Fibroblast of lung (primary cell): Measurements from ENCODE around the gene LRRD1. TPM values are rescaled to one million over a fixed set of nuclear protein-coding genes. Genes with fewer than 3 reads are reported as not detected.

Experiments
- DNase-seq, 2 donors: peaks; one replicate each; pipeline versions ENCODE4 v3.0.0 to v3.0.0-alpha.2; 2010; ENCODE audit warnings: low read depth in 2 of 2
- H2AFZ ChIP-seq: 2 replicates; pipeline ENCODE4 v1.5.1; 2012; ENCODE audit warnings: low read length, control low read depth, inconsistent platforms
- H3K27ac ChIP-seq: 2 replicates; pipeline ENCODE4 v1.5.1; 2011; ENCODE audit warnings: low read length, control low read depth; ENCODE audit not compliant: insufficient read depth
- H3K27me3 ChIP-seq: 2 replicates; pipeline ENCODE4 v1.5.1; 2011; ENCODE audit warnings: mild to moderate bottlenecking, low read length; ENCODE audit not compliant: control insufficient read depth, insufficient read depth
- H3K36me3 ChIP-seq: 2 replicates; pipeline ENCODE4 v1.5.1; 2011; ENCODE audit warnings: low read length; ENCODE audit not compliant: control insufficient read depth, insufficient read depth
- H3K4me1 ChIP-seq: 2 replicates; pipeline ENCODE4 v1.5.1; 2011; ENCODE audit warnings: low read length; ENCODE audit not compliant: control insufficient read depth, insufficient read depth; ENCODE audit errors: extremely low read depth
- H3K4me2 ChIP-seq: 2 replicates; pipeline ENCODE4 v1.5.1; 2011; ENCODE audit warnings: low read length, control low read depth; ENCODE audit not compliant: insufficient read depth; ENCODE audit errors: extremely low read depth
- H3K4me3 ChIP-seq, 4 experiments: fragments of 200-600 bp in 1 of 4; sonication (generic) in 1 of 4; replicated peaks in 1 of 4; 2 replicates each; pipeline ENCODE4 v1.5.1; 2011 to 2016; ENCODE audit warnings: low read length in 4 of 4, low read depth in 3 of 4, mild to moderate bottlenecking in 3 of 4, control low read depth in 2 of 4, inconsistent platforms in 1 of 4, mixed read lengths in 1 of 4; ENCODE audit not compliant: insufficient read depth in 1 of 4; ENCODE audit errors: control extremely low read depth in 1 of 4
- H3K79me2 ChIP-seq: 2 replicates; pipeline ENCODE4 v1.5.1; 2012; ENCODE audit warnings: mild to moderate bottlenecking, low read length, inconsistent platforms; ENCODE audit not compliant: control insufficient read depth, insufficient read depth
- H3K9ac ChIP-seq: 2 replicates; pipeline ENCODE4 v1.5.1; 2011; ENCODE audit warnings: mild to moderate bottlenecking, low read length, control low read depth; ENCODE audit not compliant: insufficient read depth
- H3K9me3 ChIP-seq: 2 replicates; pipeline ENCODE4 v1.5.1; 2012; ENCODE audit warnings: low read depth, low read length; ENCODE audit not compliant: control insufficient read depth, insufficient read depth
- H4K20me1 ChIP-seq: 2 replicates; pipeline ENCODE4 v1.5.1; 2011; ENCODE audit warnings: low read length; ENCODE audit not compliant: control insufficient read depth, insufficient read depth; ENCODE audit errors: extremely low read depth
- EZH2 ChIP-seq: IDR thresholded peaks from 2 replicates; pipeline ENCODE4 v1.5.1; 2012; ENCODE audit warnings: low read length, control low read depth, mild to moderate bottlenecking; ENCODE audit errors: missing control alignments
- polyA plus RNA-seq, 2 donors: library from polyadenylated mRNA; depleted of rRNA in 1 of 2; stranded (reverse) in 1 of 2; unstranded in 1 of 2; fragments of >200 nt; gene quantifications; 2 replicates each; pipeline ENCODE4 v1.2.1, GENCODE V29; 2011 to 2012; ENCODE audit warnings: missing spikeins in 1 of 2
- total RNA-seq: library from RNA; depleted of rRNA; stranded (reverse); fragments of >200 nt; gene quantifications from 2 replicates; pipeline ENCODE4 v1.2.1, GENCODE V29; 2014
- TF ChIP-seq, protein P1 (sequence below), 2 donors: IDR thresholded peaks in 1 of 2; conservative IDR thresholded peaks in 1 of 2; 1 replicate in 1 of 2; 2 replicates in 1 of 2; pipeline ENCODE4 v1.5.1; 2011 to 2012; ENCODE audit warnings: low read length in 2 of 2, control low read depth in 1 of 2, inconsistent platforms in 1 of 2, low read depth in 1 of 2, mild to moderate bottlenecking in 1 of 2

Gene LRRD1
- total and polyA plus RNA-seq, 2 donors (not counting 1 experiment from before 2014, with no cell fraction given) = 0.06 to 0.17 TPM

- DNase-seq = no peak
- TF ChIP-seq EZH2 = no peak
- TF ChIP-seq, protein P1, sequence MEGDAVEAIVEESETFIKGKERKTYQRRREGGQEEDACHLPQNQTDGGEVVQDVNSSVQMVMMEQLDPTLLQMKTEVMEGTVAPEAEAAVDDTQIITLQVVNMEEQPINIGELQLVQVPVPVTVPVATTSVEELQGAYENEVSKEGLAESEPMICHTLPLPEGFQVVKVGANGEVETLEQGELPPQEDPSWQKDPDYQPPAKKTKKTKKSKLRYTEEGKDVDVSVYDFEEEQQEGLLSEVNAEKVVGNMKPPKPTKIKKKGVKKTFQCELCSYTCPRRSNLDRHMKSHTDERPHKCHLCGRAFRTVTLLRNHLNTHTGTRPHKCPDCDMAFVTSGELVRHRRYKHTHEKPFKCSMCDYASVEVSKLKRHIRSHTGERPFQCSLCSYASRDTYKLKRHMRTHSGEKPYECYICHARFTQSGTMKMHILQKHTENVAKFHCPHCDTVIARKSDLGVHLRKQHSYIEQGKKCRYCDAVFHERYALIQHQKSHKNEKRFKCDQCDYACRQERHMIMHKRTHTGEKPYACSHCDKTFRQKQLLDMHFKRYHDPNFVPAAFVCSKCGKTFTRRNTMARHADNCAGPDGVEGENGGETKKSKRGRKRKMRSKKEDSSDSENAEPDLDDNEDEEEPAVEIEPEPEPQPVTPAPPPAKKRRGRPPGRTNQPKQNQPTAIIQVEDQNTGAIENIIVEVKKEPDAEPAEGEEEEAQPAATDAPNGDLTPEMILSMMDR (conservative IDR thresholded peaks at IDR 0.05 in 1 of 2, IDR thresholded peaks at IDR 0.05 in 1 of 2; ENCODE audit: low read depth in 1 of 2, low read length in 2 of 2) = no peak
- Histone ChIP-seq H3K79me2 (no peaks in the 10 kb centered on the region), H3K9ac (no peak overlapping the region), H3K9me3 (no peaks in the 10 kb centered on the region), H3K27ac (no peak overlapping the region), H3K4me2 (no peak overlapping the region), H2AFZ (no peak overlapping the region), H4K20me1 (no peaks in the 10 kb centered on the region), H3K27me3 (no peaks in the 10 kb centered on the region), H3K36me3 (no peaks in the 10 kb centered on the region), H3K4me3 (no peak overlapping the region), H3K4me1 (no peaks in the 10 kb centered on the region)
These were observed 37.8 kb downstream of the LRRD1 start for GRCh38 chr7:92141161-92141560.

DNA sequence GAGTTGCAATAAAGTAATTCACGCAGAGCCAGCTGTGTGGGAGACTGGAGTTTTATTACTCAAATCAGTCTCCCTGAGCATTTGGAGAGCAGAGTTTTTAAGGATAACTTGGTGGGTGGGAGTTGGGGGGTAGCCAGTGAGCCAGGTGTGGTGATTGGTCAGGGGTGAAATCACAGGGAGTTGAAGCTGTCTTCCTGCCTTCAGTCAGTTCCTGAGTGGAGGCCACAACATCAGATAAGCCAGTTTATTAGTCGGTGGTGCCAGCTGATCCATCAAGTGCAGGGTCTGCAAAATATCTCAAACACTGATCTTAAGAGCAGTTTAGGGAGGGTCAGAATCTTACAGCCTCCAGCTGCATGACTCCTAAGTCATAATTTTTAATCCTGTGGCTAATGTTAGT lies 41.4 kb downstream of the LRRD1 start:
- Histone ChIP-seq H3K9me3 (no peaks in the 10 kb centered on the region), H3K4me1 (peaks cover 3% of the 10 kb centered on the region), H3K9ac (no peak overlapping the region), H3K4me2 (no peak overlapping the region), H2AFZ (no peak overlapping the region), H3K27ac (no peak overlapping the region), H4K20me1 (no peaks in the 10 kb centered on the region), H3K79me2 (peaks cover 17% of the 10 kb centered on the region), H3K27me3 (no peaks in the 10 kb centered on the region), H3K4me3 (no peak overlapping the region), H3K36me3 (no peaks in the 10 kb centered on the region)
- no peak for TF ChIP-seq EZH2
- TF ChIP-seq, protein P1 (conservative IDR thresholded peaks at IDR 0.05 in 1 of 2, IDR thresholded peaks at IDR 0.05 in 1 of 2; ENCODE audit: low read depth in 1 of 2, low read length in 2 of 2) = no peak
- DNase-seq = peak in 1 of 2 donors; percentile 33

- H3K27me3 ChIP-seq = no peaks in the 10 kb centered on the region
- peaks cover 4% of the 10 kb centered on the region for H3K36me3 ChIP-seq
- H2AFZ ChIP-seq = peak overlapping the region; percentile 90
- peaks cover 37% of the 10 kb centered on the region for H3K79me2 ChIP-seq
- peak overlapping the region; percentile 77 to 96 (median 86) for H3K4me3 ChIP-seq
- H3K9ac ChIP-seq = peak overlapping the region; percentile 95
- no peaks in the 10 kb centered on the region for H4K20me1 ChIP-seq
- peak overlapping the region; percentile 95 for H3K27ac ChIP-seq
- H3K4me1 ChIP-seq = peaks cover 5% of the 10 kb centered on the region
- no peaks in the 10 kb centered on the region for H3K9me3 ChIP-seq
- H3K4me2 ChIP-seq = peak overlapping the region; percentile 73
- peak; percentile 34 to 39 for DNase-seq
- TF ChIP-seq, protein P1 (conservative IDR thresholded peaks at IDR 0.05 in 1 of 2, IDR thresholded peaks at IDR 0.05 in 1 of 2; ENCODE audit: low read depth in 1 of 2, low read length in 2 of 2) = no peak
- TF ChIP-seq EZH2 = no peak
These were observed 43.7 kb downstream of the LRRD1 start for GRCh38 chr7:92135052-92135889.
